ENCODE results near the gene SLC36A1. TPM values are rescaled to one million over a fixed set of nuclear protein-coding genes. Genes with fewer than 3 reads are reported as not detected.

The SLC36A1 gene
- total and polyA plus RNA-seq, 8 donors, result 2.2 to 11.3 (median 5.5) TPM

DNA sequence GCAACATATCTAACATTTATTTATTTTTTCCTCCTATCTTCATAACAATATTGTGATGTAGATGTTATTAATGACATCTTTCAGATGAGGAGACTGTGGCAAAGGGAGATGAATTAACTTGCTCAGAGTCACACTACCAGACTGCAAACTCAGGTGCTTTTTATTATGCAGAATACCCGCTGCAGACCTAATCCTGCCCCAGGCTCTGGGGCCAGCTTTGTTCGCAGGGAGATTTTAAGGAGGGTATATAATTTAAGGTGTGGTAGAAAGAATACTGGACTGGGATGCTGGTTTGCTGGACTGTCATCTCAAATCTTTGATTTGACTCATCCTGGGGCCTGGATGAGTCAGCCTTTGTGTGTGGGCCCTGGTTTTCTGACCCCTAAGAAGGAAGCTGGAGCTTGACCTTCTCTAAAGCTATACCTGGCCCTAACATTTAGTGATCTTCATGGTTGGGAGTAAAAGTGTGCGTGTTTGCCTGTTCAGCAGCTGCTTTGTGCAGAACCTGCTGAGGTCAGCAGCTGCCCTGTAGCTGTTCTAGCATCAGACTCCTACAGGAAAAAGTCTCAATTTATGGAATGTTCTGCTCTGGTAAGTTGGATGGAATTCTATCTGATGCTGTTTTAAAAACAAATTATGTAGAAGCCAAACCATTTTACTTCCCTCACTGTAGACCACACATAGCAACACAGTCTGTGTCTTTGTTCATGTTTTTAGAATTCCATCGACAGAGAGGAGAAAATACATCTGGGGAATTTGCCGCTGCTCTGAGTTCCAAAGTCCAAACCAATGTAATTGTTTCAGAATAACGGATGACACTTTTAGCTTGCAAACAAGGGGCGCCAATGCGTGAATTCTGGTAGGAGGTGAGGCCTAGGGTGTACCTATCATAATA is 4.5 kb downstream of the SLC36A1 start:
- TF ChIP-seq, protein P1, sequence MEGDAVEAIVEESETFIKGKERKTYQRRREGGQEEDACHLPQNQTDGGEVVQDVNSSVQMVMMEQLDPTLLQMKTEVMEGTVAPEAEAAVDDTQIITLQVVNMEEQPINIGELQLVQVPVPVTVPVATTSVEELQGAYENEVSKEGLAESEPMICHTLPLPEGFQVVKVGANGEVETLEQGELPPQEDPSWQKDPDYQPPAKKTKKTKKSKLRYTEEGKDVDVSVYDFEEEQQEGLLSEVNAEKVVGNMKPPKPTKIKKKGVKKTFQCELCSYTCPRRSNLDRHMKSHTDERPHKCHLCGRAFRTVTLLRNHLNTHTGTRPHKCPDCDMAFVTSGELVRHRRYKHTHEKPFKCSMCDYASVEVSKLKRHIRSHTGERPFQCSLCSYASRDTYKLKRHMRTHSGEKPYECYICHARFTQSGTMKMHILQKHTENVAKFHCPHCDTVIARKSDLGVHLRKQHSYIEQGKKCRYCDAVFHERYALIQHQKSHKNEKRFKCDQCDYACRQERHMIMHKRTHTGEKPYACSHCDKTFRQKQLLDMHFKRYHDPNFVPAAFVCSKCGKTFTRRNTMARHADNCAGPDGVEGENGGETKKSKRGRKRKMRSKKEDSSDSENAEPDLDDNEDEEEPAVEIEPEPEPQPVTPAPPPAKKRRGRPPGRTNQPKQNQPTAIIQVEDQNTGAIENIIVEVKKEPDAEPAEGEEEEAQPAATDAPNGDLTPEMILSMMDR (IDR thresholded peaks at IDR 0.05), result no peak
- Histone ChIP-seq H3K27me3 (no peaks in the 10 kb centered on the region), H3K9me3 (no peaks in the 10 kb centered on the region), H3K36me3 (no peaks in the 10 kb centered on the region), H3K4me1 (no peaks in the 10 kb centered on the region), H3K27ac (no peak overlapping the region), H3K4me3 (no peak overlapping the region)
- intact Hi-C loops (cut with DNase I), result no loop called here
- WGBS, 2 donors, result 81 to 82% methylated on average over 8 of the region's 8 CpGs
- FAIRE-seq (no peak), DNase-seq (no peak), ATAC-seq (no peak)

DNA sequence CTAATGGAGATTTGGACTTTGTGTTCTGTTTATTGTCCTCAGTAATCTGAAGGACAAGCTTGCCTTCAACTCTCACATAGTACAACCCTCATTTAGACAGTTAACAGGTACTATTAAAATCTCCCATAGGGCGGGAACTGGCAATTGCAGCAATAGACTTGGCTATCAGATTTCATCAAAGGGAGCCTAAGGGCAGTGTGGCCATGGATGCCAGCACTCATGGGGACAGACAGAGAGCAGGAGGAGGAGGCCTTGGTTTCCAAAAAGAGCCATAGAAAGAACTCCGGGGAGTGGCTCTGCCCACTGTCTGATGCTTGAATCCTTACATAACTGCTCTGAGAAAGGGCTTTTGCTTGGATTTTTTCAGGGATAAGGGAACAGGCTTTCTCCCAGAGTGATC is 6.8 kb downstream of the SLC36A1 start:
- FAIRE-seq, result no peak
- H3K4me3 ChIP-seq, result no peak overlapping the region
- H3K27ac ChIP-seq, result no peak overlapping the region
- WGBS, 2 donors, result 91 to 94% methylated on average over 2 of the region's 2 CpGs
- intact Hi-C loops (cut with DNase I), result no loop called here
- TF ChIP-seq, protein P1 (IDR thresholded peaks at IDR 0.05), result no peak
- H3K36me3 ChIP-seq, result no peaks in the 10 kb centered on the region
- H3K4me1 ChIP-seq, result no peaks in the 10 kb centered on the region
- H3K27me3 ChIP-seq, result no peaks in the 10 kb centered on the region
- DNase-seq, result no peak
- no peaks in the 10 kb centered on the region for H3K9me3 ChIP-seq
- no peak for ATAC-seq

DNA sequence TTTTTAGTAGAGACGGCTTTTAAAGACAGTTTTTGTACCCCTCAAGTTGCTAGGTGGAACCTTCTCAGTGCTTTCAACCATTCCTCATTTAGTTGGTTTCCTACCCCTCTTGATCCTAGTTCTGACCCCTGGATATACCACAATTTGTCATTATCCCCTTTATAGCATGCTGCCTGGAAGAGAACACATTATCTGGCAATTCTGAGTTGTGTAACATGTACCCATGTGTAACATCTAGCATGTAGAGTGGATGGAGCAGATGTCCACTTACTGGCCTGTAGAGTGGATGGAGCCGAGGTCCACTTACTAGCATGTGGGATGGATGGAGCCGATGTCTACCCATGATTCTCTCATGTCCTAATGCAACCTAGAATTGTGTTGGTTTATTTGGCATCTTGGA is 7.5 kb downstream of the SLC36A1 start:
- DNase-seq (no peak), FAIRE-seq (no peak), ATAC-seq (no peak)
- Histone ChIP-seq H3K27me3 (no peaks in the 10 kb centered on the region), H3K36me3 (no peaks in the 10 kb centered on the region), H3K27ac (no peak overlapping the region), H3K9me3 (no peaks in the 10 kb centered on the region), H3K4me3 (no peak overlapping the region), H3K4me1 (no peaks in the 10 kb centered on the region)
- TF ChIP-seq, protein P1 (IDR thresholded peaks at IDR 0.05), result no peak
- intact Hi-C loops (cut with DNase I), result no loop called here
- WGBS, 2 donors, result 95 to 99% methylated on average over 3 of the region's 3 CpGs

DNA sequence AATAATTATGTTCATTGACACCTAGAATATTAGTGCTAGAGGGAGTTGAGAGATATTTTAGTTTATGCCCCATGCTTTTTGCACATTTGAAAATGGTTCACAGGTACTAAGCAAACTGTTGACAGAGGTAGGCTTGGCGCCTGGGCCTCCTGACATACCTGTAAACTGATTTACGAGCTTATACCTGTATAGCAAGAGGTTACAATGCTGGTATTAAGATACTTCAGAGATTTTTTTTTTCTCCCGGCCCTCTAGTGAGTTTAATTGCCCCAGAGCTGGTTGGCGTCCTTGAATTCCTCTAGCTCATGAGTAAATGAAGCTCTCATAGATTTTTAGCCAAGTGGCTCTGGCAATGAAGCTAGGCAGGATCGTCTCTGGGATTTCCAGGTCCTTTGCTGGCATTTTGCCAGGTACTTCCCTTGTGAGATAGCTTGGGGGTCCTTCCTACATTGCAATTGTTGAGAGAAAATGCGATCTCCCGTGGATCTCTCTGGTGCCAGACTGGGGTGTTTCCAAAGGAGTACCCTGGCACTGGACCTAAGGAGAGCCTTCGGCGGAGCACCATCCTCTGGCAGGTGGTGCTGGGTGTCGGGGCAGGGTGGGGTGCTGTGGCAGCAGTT is 9.0 kb downstream of the SLC36A1 start:
- ATAC-seq (peak in 1 of 4 donors; percentile 39), DNase-seq (no peak), FAIRE-seq (no peak)
- WGBS, 2 donors, result 60 to 61% methylated on average over 10 of the region's 10 CpGs
- Histone ChIP-seq H3K9me3 (no peaks in the 10 kb centered on the region), H3K4me3 (no peak overlapping the region), H3K27ac (no peak overlapping the region), H3K36me3 (no peaks in the 10 kb centered on the region), H3K4me1 (no peaks in the 10 kb centered on the region), H3K27me3 (no peaks in the 10 kb centered on the region)
- intact Hi-C loops (cut with DNase I), result no loop called here
- TF ChIP-seq, protein P1 (IDR thresholded peaks at IDR 0.05), result no peak

DNA sequence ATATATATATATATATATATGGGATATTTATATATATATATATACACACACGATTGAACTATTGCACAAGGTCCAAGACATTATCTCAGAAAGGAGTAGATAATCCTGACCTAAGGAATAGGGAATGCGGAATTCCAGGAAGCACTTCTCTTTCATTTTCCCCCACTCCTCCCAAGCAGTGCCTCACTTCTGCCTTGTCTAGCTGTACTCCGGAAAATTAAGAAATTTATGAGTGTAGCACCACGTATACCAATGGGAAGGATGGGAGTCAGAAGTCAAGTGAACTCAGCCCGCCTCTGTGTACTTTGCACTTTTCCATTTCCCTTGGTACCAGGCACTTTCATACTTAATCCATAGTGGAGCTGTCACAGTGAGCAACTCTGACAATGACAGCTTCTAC is 10.9 kb downstream of the SLC36A1 start:
- ATAC-seq, result no peak
- FAIRE-seq, result no peak
- intact Hi-C loops (cut with DNase I), result no loop called here

More for the DNA sequence above, 10.9 kb downstream of the SLC36A1 start:
- Histone ChIP-seq H3K36me3 (no peaks in the 10 kb centered on the region), H3K27ac (no peak overlapping the region), H3K9me3 (no peaks in the 10 kb centered on the region), H3K27me3 (no peaks in the 10 kb centered on the region), H3K4me1 (no peaks in the 10 kb centered on the region), H3K4me3 (no peak overlapping the region)
- 57 to 78% methylated on average over 5 of the region's 5 CpGs for WGBS, 2 donors
- TF ChIP-seq, protein P1 (IDR thresholded peaks at IDR 0.05), result no peak
- no peak for DNase-seq

All from pancreas (tissue), 10 donors.